Esophagus squamous epithelium (tissue), 4 donors: Measurements from ENCODE around the gene LRBA.

Experiments
- CTCF ChIP-seq, 6 experiments: fragments of 450-650 bp in 4 of 6; fragments of 200-600 bp in 2 of 6; sonication (generic) in 2 of 6; IDR thresholded peaks; one replicate each; pipeline ENCODE4 v1.5.1; 2016 to 2019; ENCODE audit warnings: antibody characterized with exemption in 6 of 6, mild to moderate bottlenecking in 4 of 6, moderate library complexity in 4 of 6
- POLR2A ChIP-seq, 4 donors: fragments of 450-650 bp; IDR thresholded peaks; one replicate each; pipeline ENCODE4 v1.6.1; 2017; ENCODE audit warnings: antibody characterized with exemption in 4 of 4, mild to moderate bottlenecking in 4 of 4, moderate library complexity in 3 of 4

GRCh38 chr4:150591904-150592303 lies 423.2 kb downstream of the LRBA start:
- TF ChIP-seq CTCF (IDR thresholded peaks at IDR 0.05): no peak
- TF ChIP-seq POLR2A (IDR thresholded peaks at IDR 0.05): no peak
